Neural cell (in vitro differentiated cells): ENCODE results near the gene TMEM107. TPM values are rescaled to one million over a fixed set of nuclear protein-coding genes. Genes with fewer than 3 reads are reported as not detected.

Experiments used
- H2AFZ ChIP-seq: fragments of 200-600, 300-800 bp; sonication (generic), shearing (Covaris generic); 2 replicates; pipeline ENCODE4 v1.6.0; 2014; ENCODE audit warnings: low read depth, mild to moderate bottlenecking, antibody characterized with exemption, low read length, moderate library complexity
- H3F3A ChIP-seq: fragments of 200-600 bp; shearing (Covaris generic); 2 replicates; pipeline ENCODE4 v1.6.1; 2016; ENCODE audit warnings: mild to moderate bottlenecking, moderate library complexity, mixed read lengths, antibody characterized with exemption, low read length; ENCODE audit not compliant: insufficient read depth, poor library complexity, severe bottlenecking
- H3K27ac ChIP-seq: fragments of 200-600, 300-800 bp; sonication (generic), shearing (Covaris generic); 2 replicates; pipeline ENCODE4 v1.5.1; 2014; ENCODE audit warnings: mild to moderate bottlenecking, low read length, moderate library complexity
- H3K27me3 ChIP-seq: fragments of 300-800, 200-600 bp; sonication (generic), shearing (Covaris generic); 2 replicates; pipeline ENCODE4 v1.6.0; 2014; ENCODE audit warnings: mild to moderate bottlenecking, low read depth, low read length, moderate library complexity; ENCODE audit not compliant: insufficient read depth
- H3K36me3 ChIP-seq: fragments of 300-800, 200-600 bp; sonication (generic), shearing (Covaris generic); 2 replicates; pipeline ENCODE4 v1.5.1; 2014; ENCODE audit warnings: mild to moderate bottlenecking, antibody characterized with exemption, low read length, moderate library complexity; ENCODE audit not compliant: insufficient read depth
- H3K4me2 ChIP-seq: fragments of 300-800, 200-600 bp; sonication (generic), shearing (Covaris generic); 2 replicates; pipeline ENCODE4 v1.6.0; 2014; ENCODE audit warnings: mild to moderate bottlenecking, low read length
- H3K4me3 ChIP-seq: fragments of 300-800, 200-600 bp; sonication (generic), shearing (Covaris generic); 2 replicates; pipeline ENCODE4 v1.5.1; 2014; ENCODE audit warnings: mild to moderate bottlenecking, low read length, moderate library complexity
- H3K79me2 ChIP-seq: fragments of 200-600 bp; shearing (Covaris generic); replicated peaks from 2 replicates; pipeline ENCODE4 v1.6.0; 2014; ENCODE audit warnings: mild to moderate bottlenecking, low read length, moderate library complexity; ENCODE audit not compliant: insufficient read depth
- H3K9ac ChIP-seq: fragments of 300-800, 200-600 bp; sonication (generic), shearing (Covaris generic); 2 replicates; pipeline ENCODE4 v1.6.1; 2016; ENCODE audit warnings: mild to moderate bottlenecking, low read length, mixed read lengths
- H3K9me2 ChIP-seq: fragments of 200-600 bp; shearing (Covaris generic); 2 replicates; pipeline ENCODE4 v1.6.1; 2016; ENCODE audit warnings: mild to moderate bottlenecking, low read length, mixed read lengths; ENCODE audit not compliant: insufficient read depth
- H3K9me3 ChIP-seq: fragments of 200-600, 300-800 bp; sonication (generic), shearing (Covaris generic); 2 replicates; pipeline ENCODE4 v1.6.1; 2016; ENCODE audit warnings: mild to moderate bottlenecking, mixed run types, low read length, moderate library complexity, mixed read lengths
- H4K20me1 ChIP-seq: fragments of 200-600 bp; shearing (Covaris generic); 2 replicates; pipeline ENCODE4 v1.6.1; 2016; ENCODE audit warnings: mild to moderate bottlenecking, mixed run types; ENCODE audit not compliant: insufficient read depth
- EP300 ChIP-seq: fragments of 450-650 bp; conservative IDR thresholded peaks from 2 replicates; pipeline ENCODE4 v1.6.1; 2014; ENCODE audit warnings: antibody characterized with exemption, mild to moderate bottlenecking, moderate library complexity; ENCODE audit not compliant: poor library complexity, severe bottlenecking
- EZH2 ChIP-seq: fragments of 200-600, 300-800 bp; shearing (Covaris generic), sonication (generic); IDR thresholded peaks from 2 replicates; pipeline ENCODE4 v1.6.1; 2014; ENCODE audit warnings: antibody characterized with exemption, low read length, borderline replicate concordance, mild to moderate bottlenecking; ENCODE audit not compliant: insufficient read depth, poor library complexity, severe bottlenecking
- MXI1 ChIP-seq: fragments of 450-650 bp; conservative IDR thresholded peaks from 2 replicates; pipeline ENCODE4 v1.6.1; 2014; ENCODE audit warnings: antibody characterized with exemption, mild to moderate bottlenecking; ENCODE audit not compliant: poor library complexity, severe bottlenecking
- POLR2AphosphoS5 ChIP-seq: IDR thresholded peaks from 2 replicates; pipeline ENCODE4 v1.6.1; 2012
- RAD21 ChIP-seq: fragments of 450-650 bp; conservative IDR thresholded peaks from 2 replicates; pipeline ENCODE4 v1.6.1; 2014; ENCODE audit warnings: antibody characterized with exemption, mild to moderate bottlenecking, moderate library complexity
- SMC3 ChIP-seq: fragments of 450-650 bp; conservative IDR thresholded peaks from 2 replicates; pipeline ENCODE4 v1.6.1; 2014; ENCODE audit warnings: antibody characterized with exemption, mild to moderate bottlenecking, moderate library complexity; ENCODE audit not compliant: poor library complexity
- TAF1 ChIP-seq: IDR thresholded peaks from 2 replicates; pipeline ENCODE4 v1.6.1; 2012; ENCODE audit warnings: low read depth
- polyA plus RNA-seq: library from polyadenylated mRNA; depleted of rRNA; stranded (reverse); fragments of >200 nt; gene quantifications from 2 replicates; pipeline ENCODE4 v1.2.3, GENCODE V29; 2014
- TF ChIP-seq, protein P1 (sequence below): IDR thresholded peaks from 2 replicates; pipeline ENCODE4 v1.6.1; 2012; ENCODE audit warnings: borderline replicate concordance
- TF ChIP-seq, protein P2 (sequence below): fragments of 450-650 bp; IDR thresholded peaks from 2 replicates; pipeline ENCODE4 v1.5.1; 2014; ENCODE audit warnings: antibody characterized with exemption, mild to moderate bottlenecking, moderate library complexity; ENCODE audit not compliant: poor library complexity, severe bottlenecking

The TMEM107 gene
- polyA plus RNA-seq, 1 donor from 2014 or later, result 31.7 TPM

DNA sequence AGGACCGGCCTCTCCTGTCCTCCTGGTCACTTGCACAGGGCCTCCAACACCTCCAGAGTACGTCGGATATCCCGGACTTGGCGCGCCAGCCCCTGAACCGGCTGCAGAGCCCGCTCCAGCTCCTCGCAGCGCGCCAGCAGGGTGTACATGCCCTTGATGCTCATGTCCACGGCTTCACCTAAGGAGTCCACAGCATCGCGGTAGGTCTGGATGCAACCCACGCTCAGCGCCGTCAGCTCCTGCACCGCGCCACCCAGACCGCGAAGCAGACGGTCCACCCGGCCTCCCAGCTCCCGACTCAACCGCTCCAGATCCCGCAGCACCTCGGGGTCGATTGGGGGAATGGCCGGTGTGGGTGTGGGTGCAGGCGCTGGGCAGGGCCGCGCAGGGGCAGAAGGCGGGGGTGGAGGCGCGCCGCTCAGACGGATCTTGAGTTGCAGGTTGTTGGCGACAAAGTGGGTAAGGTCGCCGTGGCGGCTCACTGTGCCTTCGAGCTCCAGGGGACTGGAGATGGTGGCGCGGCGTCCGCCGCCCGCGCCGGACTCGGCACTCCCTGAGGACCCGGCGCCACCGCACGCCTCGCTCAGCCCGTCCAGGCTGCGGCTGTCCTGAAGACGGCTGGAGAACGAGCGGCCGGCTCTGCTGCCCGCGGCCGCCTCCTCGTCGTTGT, 13.0 kb upstream of the TMEM107 start:
- peak overlapping the region; percentile 55 for H3K4me2 ChIP-seq
- no peaks in the 10 kb centered on the region for H3K9me2 ChIP-seq
- H4K20me1 ChIP-seq, result peaks cover 3% of the 10 kb centered on the region
- H3K27me3 ChIP-seq, result no peaks in the 10 kb centered on the region
- no peaks in the 10 kb centered on the region for H3K79me2 ChIP-seq
- peaks cover 18% of the 10 kb centered on the region for H3F3A ChIP-seq
- peak overlapping the region; percentile 88 for H3K9ac ChIP-seq
- no peaks in the 10 kb centered on the region for H3K36me3 ChIP-seq
- TF ChIP-seq EP300 (no peak), RAD21 (no peak), EZH2 (no peak), MXI1 (no peak), TAF1 (no peak), POLR2AphosphoS5 (no peak), SMC3 (no peak)
- TF ChIP-seq, protein P1, sequence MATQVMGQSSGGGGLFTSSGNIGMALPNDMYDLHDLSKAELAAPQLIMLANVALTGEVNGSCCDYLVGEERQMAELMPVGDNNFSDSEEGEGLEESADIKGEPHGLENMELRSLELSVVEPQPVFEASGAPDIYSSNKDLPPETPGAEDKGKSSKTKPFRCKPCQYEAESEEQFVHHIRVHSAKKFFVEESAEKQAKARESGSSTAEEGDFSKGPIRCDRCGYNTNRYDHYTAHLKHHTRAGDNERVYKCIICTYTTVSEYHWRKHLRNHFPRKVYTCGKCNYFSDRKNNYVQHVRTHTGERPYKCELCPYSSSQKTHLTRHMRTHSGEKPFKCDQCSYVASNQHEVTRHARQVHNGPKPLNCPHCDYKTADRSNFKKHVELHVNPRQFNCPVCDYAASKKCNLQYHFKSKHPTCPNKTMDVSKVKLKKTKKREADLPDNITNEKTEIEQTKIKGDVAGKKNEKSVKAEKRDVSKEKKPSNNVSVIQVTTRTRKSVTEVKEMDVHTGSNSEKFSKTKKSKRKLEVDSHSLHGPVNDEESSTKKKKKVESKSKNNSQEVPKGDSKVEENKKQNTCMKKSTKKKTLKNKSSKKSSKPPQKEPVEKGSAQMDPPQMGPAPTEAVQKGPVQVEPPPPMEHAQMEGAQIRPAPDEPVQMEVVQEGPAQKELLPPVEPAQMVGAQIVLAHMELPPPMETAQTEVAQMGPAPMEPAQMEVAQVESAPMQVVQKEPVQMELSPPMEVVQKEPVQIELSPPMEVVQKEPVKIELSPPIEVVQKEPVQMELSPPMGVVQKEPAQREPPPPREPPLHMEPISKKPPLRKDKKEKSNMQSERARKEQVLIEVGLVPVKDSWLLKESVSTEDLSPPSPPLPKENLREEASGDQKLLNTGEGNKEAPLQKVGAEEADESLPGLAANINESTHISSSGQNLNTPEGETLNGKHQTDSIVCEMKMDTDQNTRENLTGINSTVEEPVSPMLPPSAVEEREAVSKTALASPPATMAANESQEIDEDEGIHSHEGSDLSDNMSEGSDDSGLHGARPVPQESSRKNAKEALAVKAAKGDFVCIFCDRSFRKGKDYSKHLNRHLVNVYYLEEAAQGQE, result no peak
- TF ChIP-seq, protein P2, sequence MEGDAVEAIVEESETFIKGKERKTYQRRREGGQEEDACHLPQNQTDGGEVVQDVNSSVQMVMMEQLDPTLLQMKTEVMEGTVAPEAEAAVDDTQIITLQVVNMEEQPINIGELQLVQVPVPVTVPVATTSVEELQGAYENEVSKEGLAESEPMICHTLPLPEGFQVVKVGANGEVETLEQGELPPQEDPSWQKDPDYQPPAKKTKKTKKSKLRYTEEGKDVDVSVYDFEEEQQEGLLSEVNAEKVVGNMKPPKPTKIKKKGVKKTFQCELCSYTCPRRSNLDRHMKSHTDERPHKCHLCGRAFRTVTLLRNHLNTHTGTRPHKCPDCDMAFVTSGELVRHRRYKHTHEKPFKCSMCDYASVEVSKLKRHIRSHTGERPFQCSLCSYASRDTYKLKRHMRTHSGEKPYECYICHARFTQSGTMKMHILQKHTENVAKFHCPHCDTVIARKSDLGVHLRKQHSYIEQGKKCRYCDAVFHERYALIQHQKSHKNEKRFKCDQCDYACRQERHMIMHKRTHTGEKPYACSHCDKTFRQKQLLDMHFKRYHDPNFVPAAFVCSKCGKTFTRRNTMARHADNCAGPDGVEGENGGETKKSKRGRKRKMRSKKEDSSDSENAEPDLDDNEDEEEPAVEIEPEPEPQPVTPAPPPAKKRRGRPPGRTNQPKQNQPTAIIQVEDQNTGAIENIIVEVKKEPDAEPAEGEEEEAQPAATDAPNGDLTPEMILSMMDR, result no peak
- H3K4me3 ChIP-seq, result peak overlapping the region; percentile 100
- H3K9me3 ChIP-seq, result no peaks in the 10 kb centered on the region
- peak overlapping the region; percentile 94 for H2AFZ ChIP-seq
- H3K27ac ChIP-seq, result peak overlapping the region; percentile 74

DNA sequence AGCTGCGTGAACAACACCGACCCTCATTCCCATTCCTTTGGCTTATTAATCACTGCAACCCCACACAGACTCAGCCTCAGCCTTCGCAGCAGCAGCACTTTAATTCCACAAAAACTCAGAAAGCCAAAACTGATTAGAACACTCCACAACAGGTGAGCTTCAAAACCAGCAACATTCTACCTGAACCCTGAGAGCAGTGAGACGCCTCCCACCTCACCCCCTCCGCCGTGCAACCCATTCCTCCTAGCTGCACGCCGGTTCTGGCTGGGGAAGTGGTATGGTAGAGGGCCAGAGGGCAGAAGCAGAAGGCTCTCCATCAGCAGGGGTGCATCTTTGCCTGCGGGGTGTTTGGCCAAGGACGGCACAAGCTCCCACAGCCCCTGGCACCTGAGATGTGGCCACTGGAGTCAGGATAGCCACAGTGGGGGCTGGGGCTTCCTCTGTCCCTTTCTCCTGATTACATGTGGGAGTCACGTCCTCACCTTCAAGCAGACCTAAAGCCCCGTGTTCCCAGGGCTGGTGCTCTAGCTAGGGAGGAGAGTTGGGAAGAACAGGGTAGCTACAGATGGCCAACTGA, 12.2 kb upstream of the TMEM107 start:
- H3K27ac ChIP-seq, result peak overlapping the region; percentile 30
- peak overlapping the region; percentile 88 for H3K9ac ChIP-seq

More for the DNA sequence above, 12.2 kb upstream of the TMEM107 start:
- H3K79me2 ChIP-seq, result no peaks in the 10 kb centered on the region
- H4K20me1 ChIP-seq, result peaks cover 3% of the 10 kb centered on the region
- peak overlapping the region; percentile 100 for H3K4me3 ChIP-seq
- no peaks in the 10 kb centered on the region for H3K27me3 ChIP-seq
- H3K9me3 ChIP-seq, result no peaks in the 10 kb centered on the region
- no peaks in the 10 kb centered on the region for H3K36me3 ChIP-seq
- H3K9me2 ChIP-seq, result no peaks in the 10 kb centered on the region
- peaks cover 18% of the 10 kb centered on the region for H3F3A ChIP-seq
- no peak overlapping the region for H2AFZ ChIP-seq
- no peak for TF ChIP-seq EZH2
- TF ChIP-seq, protein P1, result no peak
- TF ChIP-seq MXI1, result no peak
- TF ChIP-seq, protein P2, result no peak
- TF ChIP-seq TAF1, result no peak
- no peak for TF ChIP-seq EP300
- TF ChIP-seq RAD21, result no peak
- no peak for TF ChIP-seq POLR2AphosphoS5
- TF ChIP-seq SMC3, result no peak
- peak overlapping the region; percentile 77 for H3K4me2 ChIP-seq
